Right hindlimb (tissue), 1 donor: ENCODE results near the gene HES5.
"Not testable (repeated sequence)": the region's sequence is repeated elsewhere in the genome, so short reads cannot be mapped to it uniquely, and the experiment has no call there.

Source experiments
- DNase-seq: peaks from one replicate; pipeline ENCODE4 v3.0.0-alpha.2; 2018

HES5 gene

DNA sequence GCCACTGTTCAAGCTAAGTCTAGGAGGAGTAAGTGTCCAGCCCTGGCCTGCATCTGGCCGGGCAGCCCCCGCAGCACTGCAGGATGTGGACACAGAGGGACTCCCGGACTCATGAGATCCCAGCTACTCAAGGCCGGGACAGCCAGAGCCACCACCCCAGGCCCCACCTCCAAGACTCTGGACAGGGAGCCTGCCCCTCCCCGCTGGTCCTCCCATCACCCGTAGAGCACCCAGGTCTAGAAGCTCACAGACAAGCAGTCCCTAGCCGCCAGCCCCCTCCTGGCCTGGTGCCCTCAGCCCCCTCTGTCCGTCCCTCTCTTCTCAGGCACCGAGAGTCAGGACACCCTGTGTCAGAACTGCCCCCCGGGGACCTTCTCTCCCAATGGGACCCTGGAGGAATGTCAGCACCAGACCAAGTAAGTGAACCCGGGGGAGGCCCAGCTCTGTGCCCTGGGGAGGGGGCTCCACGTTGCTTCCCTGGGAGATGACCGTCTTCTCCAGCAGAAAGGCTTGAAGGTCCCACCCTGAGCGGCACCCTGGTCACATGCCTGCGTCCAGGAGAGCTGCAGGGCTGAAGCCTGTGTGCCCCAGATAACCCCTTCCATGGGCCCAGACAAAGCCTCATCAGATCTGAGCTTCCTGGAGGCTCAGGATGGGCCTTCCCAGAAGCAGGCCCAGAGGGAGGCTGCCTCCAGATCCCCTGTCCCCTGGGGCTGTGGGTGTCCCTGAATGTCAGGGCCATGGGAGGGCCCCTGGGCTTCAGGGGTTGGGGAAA is 30.4 kb upstream of the HES5 start:
- no peak for DNase-seq

DNA sequence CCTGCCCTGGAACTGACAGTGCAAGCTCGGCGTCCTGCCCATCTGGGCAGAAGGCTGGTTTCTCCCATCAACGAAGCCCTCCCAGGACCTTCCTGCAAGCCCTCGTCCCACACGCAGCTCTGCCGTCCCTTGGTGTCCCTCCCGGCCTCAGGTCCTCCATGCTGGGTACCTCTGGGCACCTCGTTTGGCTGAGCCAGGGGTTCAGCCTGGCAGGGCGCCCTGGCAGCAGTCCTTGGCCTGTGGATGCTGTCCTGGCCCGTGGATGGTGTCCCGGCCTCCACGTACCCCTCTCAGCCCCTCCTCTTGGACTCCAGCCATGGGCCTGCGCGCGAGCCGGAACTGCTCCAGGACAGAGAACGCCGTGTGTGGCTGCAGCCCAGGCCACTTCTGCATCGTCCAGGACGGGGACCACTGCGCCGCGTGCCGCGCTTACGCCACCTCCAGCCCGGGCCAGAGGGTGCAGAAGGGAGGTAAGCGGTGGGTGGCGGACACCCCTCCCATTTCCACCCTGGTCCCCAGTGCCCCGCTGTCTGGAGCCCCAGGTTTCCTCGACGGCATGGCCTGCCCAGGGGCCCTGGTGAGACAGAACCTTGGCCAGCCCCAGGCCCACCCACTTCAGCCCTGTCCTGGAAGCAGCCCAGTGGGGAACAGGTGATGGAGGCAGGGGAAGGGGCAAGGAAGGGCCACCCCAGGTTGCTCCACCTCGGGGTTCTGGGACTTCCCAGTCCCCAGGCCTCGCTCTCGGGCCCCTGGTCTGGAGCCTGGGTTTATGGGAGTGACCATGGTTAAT is 29.6 kb upstream of the HES5 start:
- DNase-seq: no peak

DNA sequence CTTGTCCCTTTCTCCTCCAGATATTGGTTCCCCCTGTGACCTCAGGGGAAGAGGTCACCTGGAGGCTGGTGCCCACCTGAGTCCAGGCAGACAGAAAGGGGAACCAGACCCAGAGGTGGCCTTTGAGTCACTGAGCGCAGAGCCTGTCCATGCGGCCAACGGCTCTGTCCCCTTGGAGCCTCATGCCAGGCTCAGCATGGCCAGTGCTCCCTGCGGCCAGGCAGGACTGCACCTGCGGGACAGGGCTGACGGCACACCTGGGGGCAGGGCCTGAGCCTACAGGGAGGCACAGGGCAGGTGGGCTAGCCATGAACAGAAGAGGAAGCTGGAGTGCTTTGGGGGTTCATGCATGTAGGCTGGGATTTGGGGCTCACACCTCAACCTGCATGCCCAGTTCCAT is 28.8 kb upstream of the HES5 start:
- DNase-seq: no peak

DNA sequence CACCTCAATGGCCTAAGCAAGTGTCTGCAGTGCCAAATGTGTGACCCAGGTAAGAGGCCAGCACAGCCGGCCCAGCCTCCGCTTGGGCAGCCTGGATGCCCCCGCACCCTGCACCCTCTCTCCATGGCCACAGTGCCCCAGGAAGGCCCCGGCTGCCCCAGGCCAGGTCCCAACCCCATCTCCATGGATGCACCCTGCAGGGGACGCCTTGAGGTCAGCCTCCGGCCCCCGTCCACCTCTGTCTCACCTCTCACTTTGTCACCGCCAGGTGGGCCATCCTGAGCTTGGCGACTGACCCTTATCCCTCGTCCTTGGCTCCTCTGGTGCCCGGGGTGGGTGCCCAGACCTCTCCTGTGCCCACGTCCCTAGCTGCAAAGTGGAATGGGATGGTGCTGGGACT is 28.4 kb upstream of the HES5 start:
- no peak for DNase-seq

DNA sequence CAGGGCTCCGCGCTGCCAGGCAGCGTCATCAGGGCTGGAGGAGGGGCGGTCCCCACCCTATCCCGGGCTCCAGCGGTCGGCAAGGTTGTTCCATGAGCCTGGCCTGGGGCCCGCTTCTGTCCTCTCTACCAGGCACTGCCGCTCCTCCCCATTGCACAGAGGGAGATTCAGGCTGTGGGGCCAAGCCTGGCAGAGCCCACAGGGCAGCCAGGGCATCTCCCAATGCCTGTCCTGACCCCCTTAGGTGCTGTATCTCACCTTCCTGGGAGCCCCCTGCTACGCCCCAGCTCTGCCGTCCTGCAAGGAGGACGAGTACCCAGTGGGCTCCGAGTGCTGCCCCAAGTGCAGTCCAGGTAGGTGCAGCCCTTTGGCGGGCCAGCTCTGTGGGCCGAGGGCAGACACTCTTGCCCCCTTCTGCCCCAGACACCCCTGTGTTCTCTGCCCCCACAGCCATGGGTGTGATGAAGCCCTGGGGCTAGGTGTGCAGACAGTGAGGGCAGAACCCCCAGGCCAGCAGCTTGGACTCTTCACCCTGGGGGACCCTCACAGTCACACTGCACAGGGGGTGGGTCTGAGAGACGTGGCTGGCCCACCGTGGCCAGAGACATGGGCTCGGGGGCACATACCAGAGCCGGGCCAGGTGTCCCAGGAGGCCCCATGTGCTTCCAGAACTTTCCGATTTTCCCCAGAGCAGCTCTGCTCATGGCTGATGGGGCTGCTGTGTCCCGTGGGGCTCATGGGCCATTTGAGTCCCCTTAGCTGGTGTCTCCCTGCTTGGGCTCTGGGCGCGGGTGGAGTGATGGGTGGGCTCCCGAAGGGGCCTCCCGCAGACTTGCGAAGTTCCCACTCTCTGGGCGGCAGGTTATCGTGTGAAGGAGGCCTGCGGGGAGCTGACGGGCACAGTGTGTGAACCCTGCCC is 27.7 kb upstream of the HES5 start:
- DNase-seq: no peak

DNA sequence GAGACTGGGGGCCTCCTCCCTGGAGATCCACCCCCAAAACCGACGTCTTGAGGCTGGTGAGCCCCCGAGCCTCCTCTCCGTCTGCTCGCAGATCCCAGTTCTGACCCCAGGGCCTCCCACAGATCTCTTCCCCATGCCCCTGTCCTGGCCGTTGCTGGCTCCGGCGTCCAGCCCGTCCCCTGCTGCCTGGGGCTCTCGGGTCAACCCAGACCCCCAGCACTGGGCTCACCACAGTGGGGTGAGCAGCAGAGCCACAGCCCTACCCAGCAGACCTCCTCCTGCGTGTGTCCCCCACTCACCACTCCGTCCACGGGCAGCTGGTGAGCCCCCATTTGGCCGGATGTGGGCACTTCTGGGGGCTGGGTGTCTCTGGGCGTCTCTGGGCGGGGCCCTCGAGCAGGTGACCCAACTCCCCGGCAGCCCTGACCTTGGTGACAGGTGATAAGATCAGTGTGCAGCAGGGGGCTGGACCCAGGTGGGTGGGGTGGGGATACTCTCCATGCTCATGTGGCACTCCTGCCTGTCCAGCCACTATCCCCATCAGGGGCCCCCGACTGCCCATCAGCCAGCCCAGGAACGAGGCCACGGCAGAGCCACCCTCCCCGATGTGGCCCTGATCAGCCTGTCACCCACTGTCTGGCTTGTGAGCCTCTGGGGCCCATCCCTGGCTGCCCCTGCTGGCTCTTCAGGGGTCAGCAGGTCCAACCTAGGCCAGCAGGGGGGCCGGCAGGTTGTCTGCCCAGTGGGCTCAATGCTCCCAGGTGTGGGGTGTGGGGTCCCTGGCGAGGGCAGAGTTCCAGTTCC is 26.8 kb upstream of the HES5 start:
- no peak for DNase-seq

DNA sequence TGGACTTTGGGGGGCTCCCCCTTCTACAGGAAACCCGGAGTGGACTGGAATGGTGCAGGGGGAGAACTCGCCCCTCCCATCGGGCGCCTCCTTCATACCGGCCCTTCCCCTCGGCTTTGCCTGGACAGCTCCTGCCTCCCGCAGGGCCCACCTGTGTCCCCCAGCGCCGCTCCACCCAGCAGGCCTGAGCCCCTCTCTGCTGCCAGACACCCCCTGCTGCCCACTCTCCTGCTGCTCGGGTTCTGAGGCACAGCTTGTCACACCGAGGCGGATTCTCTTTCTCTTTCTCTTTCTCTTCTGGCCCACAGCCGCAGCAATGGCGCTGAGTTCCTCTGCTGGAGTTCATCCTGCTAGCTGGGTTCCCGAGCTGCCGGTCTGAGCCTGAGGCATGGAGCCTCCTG is 26.2 kb upstream of the HES5 start, which contains the start of gene TNFRSF14:
Gene TNFRSF14, plus strand, starts transcription at position 95 of the 401 bp plus-strand sequence. Its CDS starts 294 bp downstream, at position 389.
- DNase-seq: peak; percentile 64

DNA sequence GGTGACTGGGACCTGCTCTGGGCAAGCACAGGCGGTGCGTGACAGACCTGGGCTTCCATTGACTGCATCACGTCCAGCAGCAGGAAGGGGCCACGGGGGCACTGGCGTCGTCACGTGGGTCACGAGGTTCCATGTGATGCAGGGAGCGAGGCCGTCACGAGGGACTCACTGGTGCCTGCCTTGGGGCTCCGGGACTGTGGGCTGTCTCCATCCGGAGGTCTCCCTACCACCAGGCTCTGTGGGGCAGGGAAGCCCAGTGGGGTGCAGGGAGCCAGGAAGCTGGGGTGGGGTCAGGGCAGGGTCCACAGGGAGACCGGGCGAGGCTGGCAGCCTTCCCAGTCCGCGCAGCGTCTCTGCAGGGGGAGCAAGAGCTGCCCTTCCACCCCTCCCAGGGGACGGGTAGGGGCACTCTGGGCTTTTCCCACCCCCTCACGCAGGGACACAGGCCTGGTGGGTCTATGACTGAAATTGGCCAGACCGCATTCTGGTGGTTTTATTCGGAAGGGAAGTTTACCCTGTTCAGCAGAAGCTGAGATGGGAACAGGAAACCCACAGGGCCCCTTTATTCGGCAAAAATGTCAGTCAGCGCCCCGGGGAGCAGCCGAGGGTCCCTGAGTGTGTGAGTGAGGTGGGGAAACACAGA is 25.7 kb upstream of the HES5 start:
- peak; percentile 56 for DNase-seq

DNA sequence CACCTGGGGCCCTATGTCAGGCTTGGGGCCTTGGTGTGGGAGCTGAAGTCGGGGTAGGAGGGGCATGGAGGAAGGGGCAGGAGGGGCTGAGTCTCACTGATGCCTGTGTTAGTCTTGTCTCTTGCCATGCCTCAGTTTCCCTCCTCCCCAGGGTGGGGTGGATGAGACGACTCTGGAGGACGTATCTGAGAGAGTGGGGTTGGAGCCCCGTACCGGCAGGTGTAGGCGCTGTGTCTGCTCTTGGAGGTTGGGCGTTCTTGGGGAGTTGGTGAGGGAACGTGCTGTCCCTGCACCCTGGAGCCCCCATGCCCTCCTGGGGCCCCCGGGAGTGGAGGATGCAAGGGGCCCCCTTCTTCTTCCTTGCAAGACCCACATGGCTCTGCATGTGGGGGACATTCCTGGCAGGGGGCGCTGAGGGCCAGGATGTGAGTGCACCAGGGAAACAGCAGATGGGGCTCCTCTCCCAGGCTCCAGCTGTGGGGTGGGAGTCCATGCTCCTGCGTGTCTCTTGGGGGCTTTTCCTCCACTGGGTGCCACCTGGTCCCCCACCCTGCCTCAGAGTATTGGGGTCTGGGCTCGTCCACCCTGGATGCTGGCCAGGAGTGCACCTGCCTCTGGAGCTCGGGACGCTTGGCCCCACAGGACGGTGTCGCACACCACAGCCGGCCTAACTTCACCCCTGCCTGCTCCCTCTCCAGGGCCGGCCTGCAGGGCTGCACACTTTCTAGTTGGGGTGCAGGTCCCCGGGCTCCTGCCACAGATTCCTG is 24.7 kb upstream of the HES5 start:
- peak; percentile 56 for DNase-seq

DNA sequence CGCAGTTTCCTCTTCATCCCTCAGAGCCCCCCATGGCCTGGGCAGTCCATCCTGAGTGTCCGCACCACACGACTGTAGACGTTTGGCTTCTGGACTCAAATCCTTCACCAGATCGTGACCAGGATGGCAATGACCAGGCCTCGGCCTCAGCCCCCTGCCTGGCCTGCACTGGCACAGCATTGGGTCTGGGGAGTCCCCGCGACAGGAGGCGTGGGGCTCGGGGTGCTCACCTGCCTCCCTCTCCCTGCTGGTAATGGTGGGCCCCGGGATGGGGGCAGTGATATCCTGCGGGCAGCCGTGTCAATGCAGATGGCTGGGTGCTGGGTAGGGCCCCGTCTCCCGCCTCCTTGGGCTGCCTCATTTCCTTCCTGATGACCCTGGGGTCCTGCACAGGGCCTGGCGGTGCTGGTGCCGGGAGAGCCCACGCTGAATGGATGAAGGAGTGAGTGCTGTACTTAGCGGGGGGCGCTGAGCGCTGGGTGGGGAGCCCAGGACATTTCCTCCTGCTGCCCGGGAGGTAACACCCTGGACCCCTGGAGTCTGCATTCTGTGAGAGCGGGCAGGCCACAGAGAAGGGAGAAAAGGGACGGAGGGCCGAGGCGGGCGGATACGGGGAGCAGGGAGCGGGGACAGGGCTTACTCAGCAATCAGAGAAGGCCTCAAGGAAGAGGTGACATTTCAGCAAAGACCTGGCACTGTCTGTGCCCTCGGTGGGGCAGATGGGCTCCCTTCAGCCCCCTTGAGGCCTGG is 24.0 kb upstream of the HES5 start:
- no peak for DNase-seq

DNA sequence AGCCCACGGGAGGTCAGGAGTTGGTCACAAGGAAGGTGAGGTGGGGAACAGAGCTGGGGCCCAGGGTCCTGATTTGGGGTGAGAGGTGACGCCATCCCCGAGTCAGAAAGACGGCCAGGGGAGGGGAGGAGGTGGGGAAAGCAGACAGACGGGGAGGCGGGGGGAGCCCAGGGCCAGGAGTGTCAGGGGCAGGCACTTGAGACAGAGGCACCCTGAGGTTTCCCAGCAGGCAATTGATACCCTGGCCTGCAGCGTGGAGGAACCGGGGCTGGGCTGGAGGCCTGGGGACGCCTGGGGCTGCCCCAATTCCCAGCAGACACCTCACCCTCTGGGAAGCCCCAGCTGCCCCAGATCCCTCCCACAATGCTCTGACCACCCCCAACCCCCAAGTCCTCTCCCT is 23.0 kb upstream of the HES5 start:
- DNase-seq: not testable (repeated sequence)

DNA sequence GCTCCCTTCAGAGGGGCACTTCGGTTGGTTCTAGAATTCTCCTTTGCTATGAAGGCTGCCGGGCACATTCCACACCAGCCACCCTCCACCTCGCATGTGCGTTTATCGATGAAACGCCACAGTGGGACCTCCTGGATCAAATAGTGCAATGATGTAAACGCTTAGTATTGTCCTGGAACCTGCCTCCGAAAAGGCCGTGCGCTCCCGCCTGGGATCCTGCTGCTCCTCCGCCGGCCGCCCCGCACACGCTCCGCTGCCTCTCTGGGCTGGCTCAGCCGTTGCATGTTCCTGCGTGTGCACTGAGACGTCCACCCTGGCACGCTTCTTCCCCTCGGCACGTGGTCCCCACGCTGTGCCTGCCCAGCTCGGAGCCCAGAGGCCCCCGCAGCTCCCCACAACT is 22.1 kb upstream of the HES5 start:
- no peak for DNase-seq

DNA sequence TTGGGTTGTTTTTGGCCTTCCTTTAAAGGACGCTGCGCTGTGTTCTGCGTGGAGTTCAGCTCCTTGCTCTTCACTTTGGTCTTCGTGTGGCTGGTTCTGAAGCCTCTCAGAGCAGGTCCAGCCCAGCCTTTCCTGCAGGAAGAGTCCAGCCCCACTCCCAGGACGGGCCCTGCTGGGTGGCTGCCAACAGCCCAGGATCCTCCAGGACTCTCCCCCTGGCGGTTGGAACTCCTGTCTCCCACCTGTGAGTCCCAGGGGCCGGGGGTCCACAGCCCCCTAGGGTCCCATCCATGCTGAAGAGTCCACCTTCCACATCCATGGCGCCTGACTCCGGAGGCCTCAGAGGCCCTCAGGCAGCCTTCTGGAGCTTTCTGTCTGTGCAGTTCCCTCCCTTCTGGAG is 21.5 kb upstream of the HES5 start:
- not testable (repeated sequence) for DNase-seq

DNA sequence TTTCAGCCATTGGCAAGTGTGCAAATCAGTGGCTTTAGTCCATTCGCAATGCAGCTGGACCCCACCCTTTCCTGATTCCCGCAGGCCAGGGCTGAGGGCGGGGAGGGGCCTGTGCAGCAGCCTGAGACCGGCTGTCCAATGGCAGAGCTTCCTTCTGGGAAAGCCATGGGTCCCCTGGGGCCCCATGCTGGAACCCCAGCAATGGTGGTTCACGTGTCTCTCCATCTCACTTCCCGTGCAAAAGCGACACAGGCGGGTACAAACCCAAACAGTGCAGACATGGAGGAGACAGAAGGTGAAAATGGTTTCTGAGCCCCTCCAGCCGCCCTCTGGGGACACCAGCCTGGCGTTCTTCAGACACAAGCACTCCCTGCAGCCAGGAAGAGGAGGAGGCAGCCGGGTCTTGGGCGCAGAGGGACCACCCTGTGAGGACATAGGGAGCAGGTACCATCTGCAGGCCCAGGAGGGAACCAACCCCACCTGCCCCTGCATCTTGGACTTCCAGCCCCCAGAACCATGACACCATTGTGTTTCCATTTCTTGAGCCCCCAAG is 20.3 kb upstream of the HES5 start:
- not testable (repeated sequence) for DNase-seq

DNA sequence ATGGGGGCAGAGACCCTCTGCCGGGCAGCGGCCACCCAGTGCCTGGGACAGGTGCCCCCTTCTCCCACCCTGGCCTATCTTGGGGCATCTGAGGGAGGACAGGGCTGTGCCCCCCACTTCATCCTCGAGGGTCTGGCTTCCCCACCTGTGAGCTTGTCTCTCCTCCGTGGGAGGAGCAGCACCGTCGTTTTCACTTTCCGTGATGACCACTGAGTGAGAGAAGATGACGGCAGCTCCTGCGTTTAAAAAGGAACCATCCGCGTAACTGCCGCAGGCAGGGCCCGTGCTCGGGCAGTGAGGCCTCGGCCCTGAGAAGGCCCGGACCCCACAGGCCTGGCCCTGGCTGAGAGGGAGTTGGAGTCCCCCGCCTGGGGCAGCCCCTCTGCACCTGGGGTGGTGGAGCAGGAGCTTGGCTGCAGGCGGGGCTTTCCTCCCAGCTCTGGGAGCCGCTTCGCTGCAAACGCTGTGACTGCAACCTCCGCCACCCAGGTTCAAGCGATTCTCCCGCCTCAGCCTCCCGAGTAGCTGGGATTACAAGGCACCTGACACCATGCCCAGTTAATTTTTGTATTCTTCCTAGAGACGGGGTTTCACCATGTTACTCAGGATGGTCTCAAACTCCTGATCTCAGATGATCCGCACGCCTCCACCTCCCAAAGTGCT is 19.4 kb upstream of the HES5 start:
- not testable (repeated sequence) for DNase-seq

DNA sequence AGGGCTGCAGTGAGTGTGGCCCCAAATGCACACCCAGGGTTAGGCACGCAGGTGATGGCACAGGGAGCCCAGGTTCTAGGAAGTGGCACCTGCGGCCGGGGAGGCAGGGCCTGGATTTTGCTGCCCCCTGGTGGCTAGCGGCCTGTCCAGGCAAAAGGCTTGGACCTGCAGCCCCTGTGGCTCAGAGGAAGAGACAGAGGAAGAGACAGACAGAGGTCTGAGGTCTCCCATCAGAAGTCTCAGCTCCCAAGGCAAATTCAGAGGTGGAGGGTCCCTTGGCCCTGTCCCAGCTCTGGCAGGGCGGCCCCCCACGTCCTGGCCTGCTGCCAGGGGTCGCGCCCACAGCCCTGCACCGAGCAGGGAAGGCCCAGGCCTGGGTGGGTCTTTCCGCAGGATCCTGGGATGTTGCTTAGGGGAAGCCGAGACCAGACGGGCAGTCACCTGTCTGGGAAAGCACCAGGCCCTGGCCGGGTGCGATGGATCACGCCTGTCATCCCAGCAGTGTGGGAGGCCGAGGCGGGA is 18.1 kb upstream of the HES5 start:
- DNase-seq: peak; percentile 84

DNA sequence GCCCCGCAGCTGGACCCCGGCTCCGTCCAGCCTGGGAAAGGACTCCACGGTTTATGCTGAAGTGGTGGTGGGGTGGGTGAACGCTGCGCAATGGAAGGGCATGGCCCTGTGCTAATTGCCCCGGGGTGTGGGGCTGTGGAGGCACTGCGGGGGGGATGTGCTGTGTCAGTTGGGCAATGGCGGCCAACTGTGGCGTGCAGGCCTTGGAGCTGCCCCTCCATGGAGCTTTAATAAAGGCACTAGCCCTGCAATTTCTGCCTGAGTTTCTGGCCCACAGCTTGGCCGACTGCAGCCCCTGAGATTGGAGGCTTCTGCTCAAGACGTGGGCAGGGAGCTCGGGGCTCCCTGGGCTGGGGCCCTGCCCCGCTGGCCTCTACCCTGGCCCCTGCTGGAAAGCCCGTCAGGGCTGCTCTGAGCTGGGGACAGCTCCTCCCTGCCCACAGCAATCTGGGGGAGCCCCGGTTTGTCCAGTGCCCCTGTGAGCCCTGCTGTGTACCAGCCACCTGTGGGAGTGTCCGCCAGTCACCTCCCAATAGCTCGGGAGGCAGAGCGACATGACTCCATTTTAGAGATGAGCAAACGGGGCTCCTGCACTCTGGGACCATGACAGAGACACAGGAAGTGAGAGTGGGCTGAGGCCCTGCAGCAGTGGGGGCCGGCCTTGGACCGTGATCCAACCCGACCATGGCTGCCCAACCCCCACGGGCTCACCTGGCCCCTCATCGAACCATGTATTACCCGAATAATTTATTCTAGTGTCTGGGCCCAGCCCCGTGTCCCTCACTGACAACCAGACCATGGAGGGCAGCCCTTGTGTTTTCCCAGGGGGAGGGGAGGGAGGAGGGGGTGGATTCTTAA is 17.4 kb upstream of the HES5 start:
- DNase-seq: no peak
